MCF 10A (cell line): ENCODE results near the gene PHTF2. TPM values are rescaled to one million over a fixed set of nuclear protein-coding genes. Genes with fewer than 3 reads are reported as not detected.
"Not testable (repeated sequence)": the region's sequence is repeated elsewhere in the genome, so short reads cannot be mapped to it uniquely, and the experiment has no call there.

Experiments
- BruUV-seq: library from RNA; stranded (reverse); fragments of 400-500 nt; replicated peaks from 2 replicates; lab custom pipeline; 2021; lab: Mats Ljungman, UMichigan
- CTCF ChIA-PET: fragments of 300-600 bp; sonication (Branson Sonifier 250); formaldehyde crosslinking; extraction: SDS; loops from one replicate; lab custom pipeline; 2021; ENCODE audit warnings: antibody characterized with exemption, inconsistent platforms; lab: Yijun Ruan, JAX
- POLR2A ChIA-PET: fragments of 300-600, 350-650 bp; sonication (Branson Sonifier 250); formaldehyde crosslinking; extraction: SDS; loops from one replicate; lab custom pipeline; 2020; ENCODE audit warnings: antibody characterized with exemption, inconsistent platforms; lab: Yijun Ruan, JAX
- DNase-seq: peaks from one replicate; pipeline ENCODE4 v3.0.0-alpha.2; 2018; ENCODE audit not compliant: unreplicated experiment
- H3K27ac Mint-ChIP-seq: one replicate; pipeline ENCODE4 v1.8.0; 2022; ENCODE audit warnings: mild to moderate bottlenecking, low read depth, mixed read lengths; ENCODE audit not compliant: unreplicated experiment
- H3K27me3 Mint-ChIP-seq: one replicate; pipeline ENCODE4 v1.8.0; 2022; ENCODE audit warnings: mixed read lengths; ENCODE audit not compliant: insufficient read depth, unreplicated experiment
- H3K36me3 Mint-ChIP-seq: one replicate; pipeline ENCODE4 v1.8.0; 2022; ENCODE audit warnings: mild to moderate bottlenecking, moderate library complexity, mixed read lengths; ENCODE audit not compliant: insufficient read depth, unreplicated experiment
- H3K4me1 Mint-ChIP-seq: one replicate; pipeline ENCODE4 v1.8.0; 2022; ENCODE audit warnings: mixed read lengths; ENCODE audit not compliant: insufficient read depth, unreplicated experiment
- H3K4me3 Mint-ChIP-seq: one replicate; pipeline ENCODE4 v1.8.0; 2022; ENCODE audit warnings: mild to moderate bottlenecking, moderate library complexity, mixed read lengths; ENCODE audit not compliant: unreplicated experiment
- H3K9me3 Mint-ChIP-seq: one replicate; pipeline ENCODE4 v1.8.0; 2022; ENCODE audit warnings: mixed read lengths; ENCODE audit not compliant: unreplicated experiment
- intact Hi-C: fragments of 100-400 bp; cut with micrococcal nuclease; formaldehyde crosslinking; loops from 2 replicates; pipeline ENCODE4 v1.14.1; 2022
- total RNA-seq: library from RNA; stranded (reverse); gene quantifications from 2 replicates; pipeline ENCODE4 v1.2.3, GENCODE V29; 2022
- TF ChIP-seq, protein P1 (sequence below): fragments of 200-600 bp; IDR thresholded peaks from one replicate; pipeline ENCODE4 v1.8.0; 2022; ENCODE audit warnings: antibody characterized with exemption, mild to moderate bottlenecking; ENCODE audit not compliant: unreplicated experiment

PHTF2 gene
- total RNA-seq, 1 experiment from 2014 or later: 16.0 TPM

DNA sequence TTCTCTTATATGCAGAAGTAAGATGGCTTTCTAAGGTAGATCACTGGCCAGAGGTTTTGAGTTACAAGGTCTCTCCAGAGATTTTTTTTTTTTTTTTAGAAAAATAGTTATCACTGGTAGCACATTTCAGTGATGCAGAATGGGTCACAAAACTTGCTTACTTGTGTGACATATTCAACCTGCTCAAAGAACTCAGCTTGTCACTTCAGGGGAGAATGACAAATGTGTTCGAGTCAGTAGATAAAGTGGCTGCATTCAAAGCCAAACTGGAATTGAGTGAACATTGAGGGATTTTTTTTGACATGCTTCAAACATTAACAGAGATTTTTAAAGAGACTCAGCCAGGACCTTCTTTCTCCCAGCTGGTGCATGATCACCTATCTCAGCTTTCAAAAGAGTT is 33.4 kb downstream of the PHTF2 start:
- Mint-ChIP-seq H3K27ac (no peak overlapping the region), H3K4me3 (no peak overlapping the region), H3K4me1 (peaks cover 18% of the 10 kb centered on the region), H3K36me3 (no peaks in the 10 kb centered on the region), H3K9me3 (no peaks in the 10 kb centered on the region), H3K27me3 (no peaks in the 10 kb centered on the region)
- TF ChIP-seq, protein P1, sequence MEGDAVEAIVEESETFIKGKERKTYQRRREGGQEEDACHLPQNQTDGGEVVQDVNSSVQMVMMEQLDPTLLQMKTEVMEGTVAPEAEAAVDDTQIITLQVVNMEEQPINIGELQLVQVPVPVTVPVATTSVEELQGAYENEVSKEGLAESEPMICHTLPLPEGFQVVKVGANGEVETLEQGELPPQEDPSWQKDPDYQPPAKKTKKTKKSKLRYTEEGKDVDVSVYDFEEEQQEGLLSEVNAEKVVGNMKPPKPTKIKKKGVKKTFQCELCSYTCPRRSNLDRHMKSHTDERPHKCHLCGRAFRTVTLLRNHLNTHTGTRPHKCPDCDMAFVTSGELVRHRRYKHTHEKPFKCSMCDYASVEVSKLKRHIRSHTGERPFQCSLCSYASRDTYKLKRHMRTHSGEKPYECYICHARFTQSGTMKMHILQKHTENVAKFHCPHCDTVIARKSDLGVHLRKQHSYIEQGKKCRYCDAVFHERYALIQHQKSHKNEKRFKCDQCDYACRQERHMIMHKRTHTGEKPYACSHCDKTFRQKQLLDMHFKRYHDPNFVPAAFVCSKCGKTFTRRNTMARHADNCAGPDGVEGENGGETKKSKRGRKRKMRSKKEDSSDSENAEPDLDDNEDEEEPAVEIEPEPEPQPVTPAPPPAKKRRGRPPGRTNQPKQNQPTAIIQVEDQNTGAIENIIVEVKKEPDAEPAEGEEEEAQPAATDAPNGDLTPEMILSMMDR: no peak
- intact Hi-C loops: no loop called here
- no TSS peak for BruUV-seq
- no peak for DNase-seq
- ChIA-PET CTCF (no interaction called here), POLR2A (interaction anchor here (0.6 to 0.7 kb wide), 2 partner anchors 9 to 136 kb away, joined by 3 read pairs; partner anchors contain the start of gene RSBN1L)

DNA sequence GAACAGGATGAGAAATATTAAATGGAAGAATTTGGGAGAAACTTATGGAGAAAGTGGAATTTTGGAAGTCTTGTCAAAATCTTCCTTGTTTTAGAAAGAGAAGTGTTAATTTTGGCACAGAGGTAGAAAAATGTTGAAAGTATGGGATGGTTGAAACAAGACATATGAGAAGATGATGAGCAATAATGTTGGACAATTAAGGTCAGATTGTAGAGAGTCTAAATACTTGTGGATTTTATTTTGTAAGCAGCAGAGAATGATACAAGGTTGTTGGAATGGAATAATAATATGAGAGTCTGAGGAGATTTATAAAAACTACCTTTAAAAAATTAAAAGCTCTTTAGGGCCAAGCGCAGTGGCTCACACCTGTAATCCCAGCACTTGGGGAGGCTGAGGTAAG is 34.6 kb downstream of the PHTF2 start:
- H3K4me1 Mint-ChIP-seq: peaks cover 18% of the 10 kb centered on the region
- no peaks in the 10 kb centered on the region for H3K27me3 Mint-ChIP-seq
- no peak overlapping the region for H3K27ac Mint-ChIP-seq
- TF ChIP-seq, protein P1: no peak
- no TSS peak for BruUV-seq
- H3K4me3 Mint-ChIP-seq: no peak overlapping the region
- intact Hi-C loops: no loop called here
- ChIA-PET POLR2A (interaction anchor here (2.2 to 2.5 kb wide), 2 partner anchors 34 to 35 kb away, joined by 10 to 24 read pairs; partner anchors contain the start of genes PHTF2 and TMEM60), CTCF (no interaction called here)
- no peak for DNase-seq
- no peaks in the 10 kb centered on the region for H3K36me3 Mint-ChIP-seq
- H3K9me3 Mint-ChIP-seq: no peaks in the 10 kb centered on the region

- intact Hi-C loops, H3K4me3 Mint-ChIP-seq, CTCF ChIA-PET, H3K9me3 Mint-ChIP-seq, H3K36me3 Mint-ChIP-seq, BruUV-seq, H3K27me3 Mint-ChIP-seq, H3K27ac Mint-ChIP-seq, DNase-seq: not testable (repeated sequence)
- peaks cover 18% of the 10 kb centered on the region for H3K4me1 Mint-ChIP-seq
- POLR2A ChIA-PET: interaction anchor here (2.3 kb wide), 1 partner anchor 38 kb away, joined by 10 read pairs; the partner anchor contains the start of genes PHTF2 and TMEM60
These were observed 37.9 kb downstream of the PHTF2 start for GRCh38 chr7:77836425-77836824.

DNA sequence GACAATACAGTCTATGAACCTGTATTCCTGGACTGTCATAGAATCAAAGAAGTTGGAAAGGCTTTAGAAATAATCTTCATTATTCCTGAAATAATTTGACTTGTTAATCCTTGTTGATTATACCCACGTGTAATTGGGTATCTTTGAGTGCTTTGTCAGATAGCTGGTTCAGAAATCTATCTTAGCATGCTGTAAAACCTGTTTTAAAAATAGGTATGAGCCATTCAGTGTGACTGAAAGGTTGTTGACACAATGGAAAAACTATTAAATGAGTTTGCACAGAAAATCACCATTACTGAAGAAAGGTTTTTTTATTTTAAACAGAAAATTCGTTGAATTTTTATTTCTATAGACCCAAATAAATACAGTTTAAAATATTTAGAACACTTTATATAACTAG is 38.7 kb downstream of the PHTF2 start:
- Mint-ChIP-seq H3K27ac (no peak overlapping the region), H3K4me1 (peaks cover 18% of the 10 kb centered on the region), H3K9me3 (no peaks in the 10 kb centered on the region), H3K4me3 (no peak overlapping the region), H3K36me3 (no peaks in the 10 kb centered on the region), H3K27me3 (no peaks in the 10 kb centered on the region)
- TF ChIP-seq, protein P1: no peak
- DNase-seq: no peak
- POLR2A ChIA-PET: interaction anchor here (0.6 to 2.3 kb wide), 3 partner anchors 9 to 1302 kb away, joined by 3 to 10 read pairs (median 3); partner anchors contain the start of genes PHTF2 and TMEM60
- no TSS peak for BruUV-seq
- intact Hi-C loops: no loop called here
- CTCF ChIA-PET: no interaction called here
